ENCODE measurements around the gene GATAD2B.

GATAD2B gene

GRCh38 chr1:153922972-153923925 lies at the start of gene GATAD2B:
Gene GATAD2B, minus strand, starts transcription at chr1:153922972. Its CDS starts 94,625 bp downstream, at chr1:153828347.
- Histone ChIP-seq H3K9ac (peak within 1 kb of the TSS; percentile 76), H3K4me2 (peak within 1 kb of the TSS; percentile 72), H3K36me3 (ENCODE audit: insufficient read depth) (no peaks in the 10 kb centered on the region), H4K20me1 (ENCODE audit: insufficient read depth) (peaks cover 29% of the 10 kb centered on the region), H3K4me3 (IDR thresholded peaks at IDR 0.05; ENCODE audit: insufficient read depth, low read depth, low read length) (peak within 1 kb of the TSS; percentile 100), H3K79me2 (ENCODE audit: insufficient read depth, low read depth) (peaks cover 51% of the 10 kb centered on the region), H3K4me1 (ENCODE audit: low read depth, poor library complexity, severe bottlenecking) (peaks cover 41% of the 10 kb centered on the region), H3K27ac (peak within 1 kb of the TSS; percentile 63), H2AFZ (ENCODE audit: low read depth) (peak within 1 kb of the TSS; percentile 80), H3K27me3 (ENCODE audit: insufficient read depth, low read depth) (no peaks in the 10 kb centered on the region)
- no peak; the same call in 1 of the 2 replicates for TF ChIP-seq CTCF (conservative IDR thresholded peaks at IDR 0.05; ENCODE audit: low read depth, low read length)

- no peak overlapping the region for H3K4me2 ChIP-seq
- no peak overlapping the region for H3K27ac ChIP-seq
- H3K4me3 ChIP-seq (IDR thresholded peaks at IDR 0.05; ENCODE audit: insufficient read depth, low read depth, low read length) = no peak overlapping the region
- H4K20me1 ChIP-seq (ENCODE audit: insufficient read depth) = no peaks in the 10 kb centered on the region
- no peak overlapping the region for H3K9ac ChIP-seq
- H3K36me3 ChIP-seq (ENCODE audit: insufficient read depth) = peaks cover 12% of the 10 kb centered on the region; the same call in 1 of the 2 replicates
- no peaks in the 10 kb centered on the region for H3K27me3 ChIP-seq (ENCODE audit: insufficient read depth, low read depth)
- peaks cover 17% of the 10 kb centered on the region for H3K79me2 ChIP-seq (ENCODE audit: insufficient read depth, low read depth)
- no peak overlapping the region for H2AFZ ChIP-seq (ENCODE audit: low read depth)
- TF ChIP-seq CTCF (conservative IDR thresholded peaks at IDR 0.05; ENCODE audit: low read depth, low read length) = no peak
- peaks cover 34% of the 10 kb centered on the region for H3K4me1 ChIP-seq (ENCODE audit: low read depth, poor library complexity, severe bottlenecking)
These were observed 47.6 kb upstream of the GATAD2B start for GRCh38 chr1:153970346-153970745.

GRCh38 chr1:153968972-153969371 lies 46.2 kb upstream of the GATAD2B start:
- Histone ChIP-seq H3K27ac (no peak overlapping the region), H3K9ac (no peak overlapping the region), H3K4me2 (no peak overlapping the region), H3K4me3 (IDR thresholded peaks at IDR 0.05; ENCODE audit: insufficient read depth, low read depth, low read length) (no peak overlapping the region), H3K36me3 (ENCODE audit: insufficient read depth) (peaks cover 3% of the 10 kb centered on the region; the same call in 1 of the 2 replicates), H3K79me2 (ENCODE audit: insufficient read depth, low read depth) (peaks cover 20% of the 10 kb centered on the region), H3K27me3 (ENCODE audit: insufficient read depth, low read depth) (no peaks in the 10 kb centered on the region), H2AFZ (ENCODE audit: low read depth) (no peak overlapping the region), H4K20me1 (ENCODE audit: insufficient read depth) (no peaks in the 10 kb centered on the region), H3K4me1 (ENCODE audit: low read depth, poor library complexity, severe bottlenecking) (peaks cover 47% of the 10 kb centered on the region)
- TF ChIP-seq CTCF (conservative IDR thresholded peaks at IDR 0.05; ENCODE audit: low read depth, low read length) = no peak

- H2AFZ ChIP-seq (ENCODE audit: low read depth) = no peak overlapping the region; the same call in 1 of the 2 replicates
These were observed 45.6 kb upstream of the GATAD2B start for GRCh38 chr1:153968408-153968807.

More at GRCh38 chr1:153968408-153968807, 45.6 kb upstream of the GATAD2B start:
- Histone ChIP-seq H3K4me3 (IDR thresholded peaks at IDR 0.05; ENCODE audit: insufficient read depth, low read depth, low read length) (no peak overlapping the region), H4K20me1 (ENCODE audit: insufficient read depth) (no peaks in the 10 kb centered on the region), H3K9ac (no peak overlapping the region), H3K4me2 (peak overlapping the region; percentile 77; the same call in 1 of the 2 replicates), H3K4me1 (ENCODE audit: low read depth, poor library complexity, severe bottlenecking) (peaks cover 49% of the 10 kb centered on the region), H3K27me3 (ENCODE audit: insufficient read depth, low read depth) (no peaks in the 10 kb centered on the region), H3K36me3 (ENCODE audit: insufficient read depth) (no peaks in the 10 kb centered on the region), H3K27ac (no peak overlapping the region), H3K79me2 (ENCODE audit: insufficient read depth, low read depth) (peaks cover 20% of the 10 kb centered on the region)
- TF ChIP-seq CTCF (conservative IDR thresholded peaks at IDR 0.05; ENCODE audit: low read depth, low read length) = no peak
